Measurements from ENCODE around the gene CCDC197. TPM values are rescaled to one million over a fixed set of nuclear protein-coding genes. Genes with fewer than 3 reads are reported as not detected.

The CCDC197 gene
- total RNA-seq, 1 experiment from 2014 or later: not detected

- Mint-ChIP-seq H3K27ac (no peak overlapping the region), H3K4me3 (no peak overlapping the region; a peak in 1 of 5 replicates), H3K36me3 (ENCODE audit: insufficient read depth in 1 of 3, low read depth in 3 of 3) (no peaks in the 10 kb centered on the region), H3K27me3 (ENCODE audit: low read depth) (peaks cover 18% of the 10 kb centered on the region), H3K9me3 (no peaks in the 10 kb centered on the region; a peak in 1 of 5 replicates), H3K4me1 (peaks cover 4 to 22% of the 10 kb centered on the region in 2 experiments; a peak in 3 of 4 replicates)
- H3K79me2 ChIP-seq (ENCODE audit: insufficient read depth, low read length): no peaks in the 10 kb centered on the region
- no peak overlapping the region for H3K27ac ChIP-seq (ENCODE audit: insufficient read length, low read depth, low read length)
- no peak overlapping the region for H2BK5ac ChIP-seq (ENCODE audit: insufficient read length, low read length)
- H4K5ac ChIP-seq (ENCODE audit: insufficient read length, low read depth, low read length): no peak overlapping the region
- no peak overlapping the region for H3K9ac ChIP-seq (ENCODE audit: extremely low read depth, insufficient read length, low read length)
- H2BK15ac ChIP-seq (ENCODE audit: low read depth, low read length): no peak overlapping the region
- H3K27me3 ChIP-seq (ENCODE audit: insufficient read depth, low read length): no peaks in the 10 kb centered on the region
- H3T11ph ChIP-seq (ENCODE audit: low read length): no peak overlapping the region
- no peak overlapping the region for H2BK20ac ChIP-seq (ENCODE audit: low read depth, low read length, poor library complexity, severe bottlenecking)
- no peak overlapping the region for H3K23ac ChIP-seq (ENCODE audit: insufficient read length, low read depth, low read length)
- TF ChIP-seq CTCF (conservative IDR thresholded peaks at IDR 0.05): no peak
- no peak overlapping the region for H3K56ac ChIP-seq (ENCODE audit: insufficient read length, low read depth, low read length)
- no peaks in the 10 kb centered on the region for H3K9me3 ChIP-seq (ENCODE audit: control insufficient read depth, low read depth, low read length)
- H3K4ac ChIP-seq (ENCODE audit: low read depth, low read length): no peak overlapping the region
- no peak overlapping the region for H2BK120ac ChIP-seq (ENCODE audit: low read depth, low read length, poor library complexity, severe bottlenecking)
- H4K20me1 ChIP-seq (ENCODE audit: control insufficient read depth, insufficient read depth, insufficient read length): no peaks in the 10 kb centered on the region
- H3K18ac ChIP-seq (ENCODE audit: insufficient read length, low read depth, low read length): no peak overlapping the region
- no peak overlapping the region for H2AFZ ChIP-seq (ENCODE audit: low read length)
- H3K4me2 ChIP-seq (ENCODE audit: insufficient read depth, insufficient read length, low read length): no peak overlapping the region
- H2BK12ac ChIP-seq (ENCODE audit: insufficient read length, low read depth, low read length): no peak overlapping the region
- no peaks in the 10 kb centered on the region for H3K79me1 ChIP-seq (ENCODE audit: insufficient read depth, low read depth, low read length, poor library complexity, severe bottlenecking)
- H3K4me1 ChIP-seq (ENCODE audit: insufficient read depth, low read length): no peaks in the 10 kb centered on the region
- no peak for DNase-seq
- no peaks in the 10 kb centered on the region for H3K23me2 ChIP-seq (ENCODE audit: insufficient read length, low read depth, low read length, poor library complexity, severe bottlenecking)
- H4K8ac ChIP-seq (replicated peaks; ENCODE audit: insufficient read length, low read depth, low read length): no peak overlapping the region
- H2AK5ac ChIP-seq (ENCODE audit: insufficient read length, low read length): no peak overlapping the region
- WGBS (ENCODE audit: extremely low coverage, insufficient read length, low lambda C conversion rate): no CpG with 5 or more reads among the region's 8 CpGs
- H3K14ac ChIP-seq (ENCODE audit: insufficient read depth, low read length): no peak overlapping the region
- no peak overlapping the region for H4K91ac ChIP-seq (ENCODE audit: insufficient read length, low read depth, low read length)
Measured at GRCh38 chr14:94016446-94016976, 19.4 kb downstream of the CCDC197 start.

All from H9 (cell line).